ENCODE data around the gene ULK3.

DNA sequence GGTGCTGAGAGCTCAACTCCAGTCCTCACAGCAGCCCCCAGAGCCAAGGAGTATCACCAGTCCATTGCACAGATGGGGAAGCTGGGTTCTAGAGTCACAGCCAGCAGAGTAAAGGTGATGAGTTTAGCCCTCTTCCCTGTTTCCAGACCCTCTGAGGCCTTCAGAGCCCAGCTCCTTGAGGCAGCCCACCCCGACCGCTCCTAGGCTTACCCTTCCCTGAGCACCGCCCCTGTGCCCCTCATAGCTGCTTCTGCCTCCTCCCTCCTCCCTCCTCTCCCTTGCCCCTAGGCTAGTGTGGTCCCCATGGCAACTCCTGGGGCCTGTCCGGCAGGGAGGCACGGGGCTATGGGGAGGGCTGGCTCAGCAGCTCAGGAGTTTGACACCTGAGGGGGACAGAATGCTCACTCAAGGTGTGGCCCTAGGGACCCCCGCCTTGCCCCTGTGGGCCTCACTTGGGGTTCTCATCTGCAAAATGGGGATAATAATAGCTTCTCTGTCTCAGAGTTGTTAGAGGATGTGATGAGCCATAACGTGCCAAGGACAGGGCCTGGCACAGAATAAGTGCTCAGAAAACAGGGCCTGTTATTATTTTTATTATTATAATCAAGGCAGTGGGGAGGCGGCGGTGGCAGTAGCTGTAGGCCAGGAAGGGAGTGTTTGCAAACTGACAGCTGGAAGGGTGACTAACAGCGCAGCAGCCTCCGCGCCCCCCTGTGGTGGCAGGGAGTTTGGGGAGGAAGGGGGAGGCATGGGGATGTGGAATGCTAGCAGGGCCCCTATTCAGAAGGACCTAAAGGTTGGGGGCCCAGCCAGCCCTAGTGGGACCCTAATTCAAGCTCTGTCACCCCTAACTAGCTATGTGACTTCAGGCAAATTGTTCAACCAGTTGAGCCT, 49.6 kb downstream of the ULK3 start:
- TF ChIP-seq, protein P1, sequence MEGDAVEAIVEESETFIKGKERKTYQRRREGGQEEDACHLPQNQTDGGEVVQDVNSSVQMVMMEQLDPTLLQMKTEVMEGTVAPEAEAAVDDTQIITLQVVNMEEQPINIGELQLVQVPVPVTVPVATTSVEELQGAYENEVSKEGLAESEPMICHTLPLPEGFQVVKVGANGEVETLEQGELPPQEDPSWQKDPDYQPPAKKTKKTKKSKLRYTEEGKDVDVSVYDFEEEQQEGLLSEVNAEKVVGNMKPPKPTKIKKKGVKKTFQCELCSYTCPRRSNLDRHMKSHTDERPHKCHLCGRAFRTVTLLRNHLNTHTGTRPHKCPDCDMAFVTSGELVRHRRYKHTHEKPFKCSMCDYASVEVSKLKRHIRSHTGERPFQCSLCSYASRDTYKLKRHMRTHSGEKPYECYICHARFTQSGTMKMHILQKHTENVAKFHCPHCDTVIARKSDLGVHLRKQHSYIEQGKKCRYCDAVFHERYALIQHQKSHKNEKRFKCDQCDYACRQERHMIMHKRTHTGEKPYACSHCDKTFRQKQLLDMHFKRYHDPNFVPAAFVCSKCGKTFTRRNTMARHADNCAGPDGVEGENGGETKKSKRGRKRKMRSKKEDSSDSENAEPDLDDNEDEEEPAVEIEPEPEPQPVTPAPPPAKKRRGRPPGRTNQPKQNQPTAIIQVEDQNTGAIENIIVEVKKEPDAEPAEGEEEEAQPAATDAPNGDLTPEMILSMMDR (IDR thresholded peaks at IDR 0.05), result peak in 2 of 5 experiments; percentile 13 to 14
- no peak for TF ChIP-seq POLR2A (IDR thresholded peaks at IDR 0.05)
